GM21381 (cell line): ENCODE results near the gene MXD1.

ENCODE experiments used
- ATAC-seq: cut with Tn5 transposase; IDR thresholded peaks from one replicate; pipeline ENCODE4 v1.9.1; 2021; ENCODE audit warnings: mild to moderate bottlenecking, moderate library complexity; ENCODE audit not compliant: unreplicated experiment

The MXD1 gene

DNA sequence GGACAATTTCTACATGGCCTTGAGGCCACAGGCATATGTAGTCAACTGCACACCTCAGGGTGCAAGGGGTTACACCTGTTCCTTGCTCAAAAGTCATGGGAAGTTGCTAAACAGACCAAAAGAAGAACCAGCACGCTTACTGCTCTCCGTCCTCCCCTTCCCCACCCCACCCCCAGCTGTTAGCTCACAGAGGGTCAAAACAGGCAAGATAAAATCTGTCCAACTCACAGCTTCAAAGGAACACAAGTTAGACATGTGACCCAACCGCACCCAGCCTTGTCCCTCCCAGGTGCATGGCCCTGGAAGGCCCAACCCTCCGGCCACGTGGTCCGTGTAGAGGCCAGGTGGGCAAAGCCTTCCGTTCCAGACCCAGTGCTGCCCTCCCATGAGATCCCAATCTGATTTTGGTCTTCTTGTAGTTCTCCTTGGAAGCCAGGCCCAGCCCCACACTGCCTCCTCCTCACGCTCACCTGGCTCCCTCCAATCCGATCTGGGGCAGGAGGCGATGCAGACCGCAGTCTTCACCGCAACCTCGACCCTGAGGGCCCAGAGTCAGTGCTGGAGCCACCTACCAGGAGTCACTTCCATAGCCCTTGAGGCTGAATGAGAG, 61.0 kb downstream of the MXD1 start:
- ATAC-seq: no peak

GRCh38 chr2:69977186-69977585, 62.3 kb downstream of the MXD1 start:
- no peak for ATAC-seq

DNA sequence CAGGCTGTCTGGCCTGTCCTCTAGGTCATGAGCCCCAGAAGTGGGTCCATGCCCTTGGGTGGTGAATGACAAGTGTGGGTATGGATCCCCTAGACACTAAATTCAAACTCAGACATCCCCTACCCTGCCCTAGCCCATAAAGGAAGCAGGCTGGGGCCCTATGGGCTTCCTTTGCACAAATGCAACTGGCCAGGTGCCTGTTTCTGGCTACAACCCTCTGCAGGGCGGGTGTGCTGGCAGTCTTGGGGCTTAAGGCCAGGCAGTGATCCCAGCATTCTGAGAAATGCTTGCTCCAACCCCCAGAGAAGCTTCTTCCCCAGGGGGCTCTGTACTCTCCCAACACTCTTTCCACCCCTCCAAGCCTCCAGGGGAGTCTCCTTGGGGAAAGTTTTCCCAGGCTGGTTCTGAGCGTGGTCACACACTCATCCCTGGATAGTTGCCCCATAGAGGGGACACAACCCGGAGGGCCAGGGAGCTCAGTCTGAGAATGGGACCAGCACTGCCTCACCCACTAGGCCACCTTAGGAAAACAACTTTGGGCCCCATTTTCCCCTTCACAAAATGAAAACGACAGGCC, 63.1 kb downstream of the MXD1 start:
- no peak for ATAC-seq

GRCh38 chr2:69979902-69980807, 65.2 kb downstream of the MXD1 start:
- ATAC-seq: no peak

DNA sequence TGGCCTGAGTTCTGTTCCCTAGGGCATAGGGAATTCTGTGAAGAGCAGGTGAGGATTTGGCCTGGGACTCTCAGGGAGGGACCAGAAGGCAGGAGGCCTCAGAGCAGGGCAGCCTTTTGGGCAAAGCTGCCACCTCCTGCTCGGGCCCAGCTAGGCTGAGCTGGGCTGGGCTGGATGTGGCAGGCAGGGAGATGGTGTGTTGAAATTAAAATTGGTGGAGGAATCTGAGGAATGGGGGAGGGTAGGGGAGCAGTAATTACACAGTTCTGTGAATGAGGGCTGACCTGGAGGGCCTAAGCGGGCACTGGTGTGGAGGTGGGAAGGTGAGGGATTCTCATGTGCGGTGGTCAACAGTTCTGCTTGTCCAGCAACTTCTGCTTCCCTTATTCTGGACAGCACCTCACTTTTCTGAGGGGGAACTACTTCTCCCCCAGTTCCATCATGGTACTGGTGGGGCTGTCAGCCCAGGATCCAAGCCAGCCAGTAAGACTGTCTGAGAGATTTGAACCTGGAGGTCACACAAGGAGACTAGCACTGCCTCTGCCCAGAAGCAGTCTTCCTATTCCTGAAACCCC, 68.6 kb downstream of the MXD1 start:
- ATAC-seq: no peak

- ATAC-seq: no peak
Observed at GRCh38 chr2:69985216-69985615, 70.3 kb downstream of the MXD1 start.

DNA sequence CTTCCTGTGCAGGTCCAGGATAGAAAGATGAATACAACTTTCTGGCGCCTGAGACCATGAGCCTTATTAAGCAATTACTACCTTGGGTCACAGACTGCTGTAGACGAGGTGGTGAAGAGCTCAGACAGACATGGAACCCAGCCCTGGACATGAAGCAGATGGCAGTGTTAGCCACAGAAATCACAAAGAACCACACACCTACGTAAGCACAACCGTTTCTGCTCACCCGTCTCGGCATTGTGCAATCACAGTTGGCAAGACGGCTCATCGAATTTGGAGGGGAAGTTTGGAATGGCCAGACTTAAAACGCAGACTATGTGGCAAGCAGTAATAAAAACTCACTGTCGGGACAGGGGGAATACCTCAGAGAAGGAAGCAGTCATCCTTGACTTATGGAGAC, 70.8 kb downstream of the MXD1 start:
- no peak for ATAC-seq

DNA sequence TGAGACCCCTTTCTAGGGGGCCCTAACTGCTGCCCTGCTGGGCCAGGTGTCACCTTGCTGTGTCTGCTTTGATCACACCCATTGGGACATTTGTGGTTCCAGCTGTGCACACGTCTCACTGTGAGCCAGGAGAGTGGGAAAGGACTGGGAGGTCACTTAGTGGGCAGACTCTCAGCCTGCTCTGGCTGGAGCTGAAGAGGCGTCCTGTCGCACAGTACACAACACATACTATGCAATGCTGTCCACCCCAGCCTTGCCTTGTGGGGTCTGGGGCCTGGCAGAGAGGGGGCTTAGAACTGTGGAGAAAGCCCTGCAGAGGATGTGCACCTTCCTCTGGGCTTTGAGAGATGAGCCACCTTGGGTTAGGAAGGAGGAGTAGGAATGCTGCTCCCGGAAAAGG, 71.8 kb downstream of the MXD1 start:
- ATAC-seq: no peak

DNA sequence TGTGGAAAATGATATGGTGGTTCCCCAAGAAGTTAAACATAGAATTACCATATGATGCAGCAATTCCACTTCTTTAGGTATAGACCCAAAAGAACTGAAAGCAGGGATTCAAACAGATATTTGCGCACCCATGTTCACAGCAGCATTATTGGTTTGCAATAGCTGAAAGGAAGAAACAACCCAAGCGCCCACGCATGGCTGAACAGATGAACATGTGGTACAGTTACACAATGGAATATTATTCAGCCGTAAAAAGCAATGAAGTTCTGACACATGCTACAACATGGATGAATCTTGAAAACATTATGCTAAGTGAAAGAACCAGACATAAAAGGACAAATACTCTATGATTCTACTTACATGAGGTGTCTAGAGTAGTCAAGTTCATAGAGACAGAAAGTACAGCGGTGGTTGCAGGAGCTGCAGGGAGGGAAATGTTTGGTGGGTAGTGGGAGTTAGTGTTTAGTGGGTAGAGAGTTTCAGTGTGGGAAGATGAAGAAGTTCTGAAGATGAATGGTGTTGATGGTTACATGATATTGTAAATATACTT, 73.3 kb downstream of the MXD1 start:
- ATAC-seq: no peak

- no peak for ATAC-seq
Observed at GRCh38 chr2:69989009-69989408, 74.1 kb downstream of the MXD1 start.

DNA sequence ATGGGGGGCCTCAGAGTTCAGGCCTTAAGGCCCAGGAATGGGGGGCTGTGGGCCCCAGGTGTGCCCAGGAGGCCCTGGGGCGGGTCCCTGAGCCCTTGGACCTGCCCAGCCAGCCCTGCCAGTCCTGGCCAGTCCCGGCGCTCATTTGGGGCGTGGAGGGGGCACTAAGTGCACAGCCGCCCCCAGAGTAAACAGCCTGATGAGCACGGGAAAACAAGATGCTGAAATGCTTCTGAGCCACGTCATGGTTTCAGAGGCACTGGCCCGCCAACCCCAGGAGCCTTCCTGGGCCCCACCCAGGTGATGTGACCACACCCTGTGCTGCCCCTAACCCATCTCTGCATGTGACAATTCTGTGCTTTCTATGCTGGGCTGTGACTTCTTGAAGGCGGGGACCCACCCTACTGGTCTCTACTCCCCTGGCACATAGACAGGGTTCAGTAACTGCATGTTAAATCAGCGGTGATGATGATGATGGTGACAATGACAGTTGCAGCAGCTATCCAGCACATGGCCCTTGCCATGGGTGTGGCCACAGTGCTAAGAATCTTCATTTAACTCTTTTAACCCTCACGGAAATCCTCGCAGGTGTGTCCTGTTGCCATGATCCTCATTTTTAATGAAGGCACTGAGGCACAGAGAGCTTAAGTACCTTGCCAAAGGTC, 74.7 kb downstream of the MXD1 start:
- no peak for ATAC-seq
